Bronchial epithelial cell (primary cell): ENCODE data around the gene ERVH48-1. TPM values are rescaled to one million over a fixed set of nuclear protein-coding genes. Genes with fewer than 3 reads are reported as not detected.
A peak's percentile ranks its signal among the peaks of the same experiment; 100 is the strongest.
"Not testable (repeated sequence)": the region's sequence is repeated elsewhere in the genome, so short reads cannot be mapped to it uniquely, and the experiment has no call there.

Experiments
- DNase-seq: peaks from one replicate; pipeline ENCODE4 v3.0.0-alpha.2; 2010; ENCODE audit warnings: low read depth
- FAIRE-seq: peaks from 2 replicates; lab custom pipeline; 2011; peaks lifted over from hg19 to GRCh38; lab: Jason Lieb, UNC
- H3K27me3 ChIP-seq: 2 replicates; pipeline ENCODE4 v1.5.1; 2011; ENCODE audit warnings: low read length; ENCODE audit not compliant: control insufficient read depth, insufficient read depth
- H3K36me3 ChIP-seq: 2 replicates; pipeline ENCODE4 v1.5.1; 2011; ENCODE audit warnings: low read length; ENCODE audit not compliant: control insufficient read depth, insufficient read depth
- H3K4me3 ChIP-seq: 2 replicates; pipeline ENCODE4 v1.5.1; 2011; ENCODE audit warnings: mild to moderate bottlenecking, low read depth, low read length, control low read depth
- total RNA-seq: library from RNA; depleted of rRNA; stranded (reverse); fragments of >200 nt; gene quantifications from 2 replicates; pipeline ENCODE4 v1.2.1, GENCODE V29; 2014
- TF ChIP-seq, protein P1 (sequence below): IDR thresholded peaks from 2 replicates; pipeline ENCODE4 v1.5.1; 2011; ENCODE audit warnings: mild to moderate bottlenecking, moderate library complexity, low read length, control low read depth, inconsistent platforms; ENCODE audit not compliant: insufficient read depth, severe bottlenecking

Gene ERVH48-1
- total RNA-seq, 1 donor from 2014 or later: not detected

DNA sequence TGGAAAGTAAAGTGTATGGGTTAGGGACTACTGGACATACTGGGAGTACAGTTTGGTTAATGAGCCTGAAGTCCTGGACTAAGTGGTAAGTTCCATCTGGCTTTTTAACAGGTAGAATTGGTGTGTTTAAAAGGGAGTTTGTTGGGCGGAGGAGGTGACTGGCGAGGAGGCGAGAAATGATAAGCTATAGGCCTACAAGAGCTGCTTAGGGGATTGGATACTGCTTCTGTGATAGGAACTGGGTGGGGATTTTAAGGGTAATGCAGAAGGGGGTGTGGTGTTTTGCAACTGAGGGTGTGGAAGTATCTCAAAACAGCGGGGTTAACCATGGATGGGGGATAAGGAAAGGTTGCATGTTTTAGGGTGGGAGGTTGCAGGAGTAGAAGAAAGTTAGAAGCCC is 3.5 kb downstream of the ERVH48-1 start:
- no peak overlapping the region for H3K4me3 ChIP-seq
- no peak for FAIRE-seq
- H3K36me3 ChIP-seq: no peaks in the 10 kb centered on the region
- TF ChIP-seq, protein P1, sequence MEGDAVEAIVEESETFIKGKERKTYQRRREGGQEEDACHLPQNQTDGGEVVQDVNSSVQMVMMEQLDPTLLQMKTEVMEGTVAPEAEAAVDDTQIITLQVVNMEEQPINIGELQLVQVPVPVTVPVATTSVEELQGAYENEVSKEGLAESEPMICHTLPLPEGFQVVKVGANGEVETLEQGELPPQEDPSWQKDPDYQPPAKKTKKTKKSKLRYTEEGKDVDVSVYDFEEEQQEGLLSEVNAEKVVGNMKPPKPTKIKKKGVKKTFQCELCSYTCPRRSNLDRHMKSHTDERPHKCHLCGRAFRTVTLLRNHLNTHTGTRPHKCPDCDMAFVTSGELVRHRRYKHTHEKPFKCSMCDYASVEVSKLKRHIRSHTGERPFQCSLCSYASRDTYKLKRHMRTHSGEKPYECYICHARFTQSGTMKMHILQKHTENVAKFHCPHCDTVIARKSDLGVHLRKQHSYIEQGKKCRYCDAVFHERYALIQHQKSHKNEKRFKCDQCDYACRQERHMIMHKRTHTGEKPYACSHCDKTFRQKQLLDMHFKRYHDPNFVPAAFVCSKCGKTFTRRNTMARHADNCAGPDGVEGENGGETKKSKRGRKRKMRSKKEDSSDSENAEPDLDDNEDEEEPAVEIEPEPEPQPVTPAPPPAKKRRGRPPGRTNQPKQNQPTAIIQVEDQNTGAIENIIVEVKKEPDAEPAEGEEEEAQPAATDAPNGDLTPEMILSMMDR: no peak
- no peaks in the 10 kb centered on the region for H3K27me3 ChIP-seq
- DNase-seq: no peak

DNA sequence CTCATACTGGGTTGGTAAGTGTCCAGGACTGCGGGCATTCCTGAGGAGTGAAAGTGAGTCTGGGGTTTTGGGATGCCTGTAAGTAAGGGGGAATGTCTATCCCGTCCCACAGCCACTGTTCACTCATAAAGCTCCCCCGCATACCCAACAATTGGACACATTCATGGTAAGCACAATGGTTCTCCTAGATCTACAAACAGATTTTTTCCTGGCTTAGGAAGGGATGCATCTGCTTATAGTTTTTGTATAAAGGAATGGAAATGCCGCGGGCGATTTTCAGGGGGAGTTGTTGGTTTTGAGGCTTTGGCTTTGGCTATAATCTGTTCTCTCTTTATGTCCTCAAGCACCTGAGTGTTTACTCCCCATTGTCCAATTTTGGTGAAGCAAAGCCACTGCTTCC is 7.1 kb downstream of the ERVH48-1 start:
- TF ChIP-seq, protein P1: no peak
- no peaks in the 10 kb centered on the region for H3K36me3 ChIP-seq
- no peaks in the 10 kb centered on the region for H3K27me3 ChIP-seq
- no peak for DNase-seq
- no peak for FAIRE-seq
- H3K4me3 ChIP-seq: no peak overlapping the region

DNA sequence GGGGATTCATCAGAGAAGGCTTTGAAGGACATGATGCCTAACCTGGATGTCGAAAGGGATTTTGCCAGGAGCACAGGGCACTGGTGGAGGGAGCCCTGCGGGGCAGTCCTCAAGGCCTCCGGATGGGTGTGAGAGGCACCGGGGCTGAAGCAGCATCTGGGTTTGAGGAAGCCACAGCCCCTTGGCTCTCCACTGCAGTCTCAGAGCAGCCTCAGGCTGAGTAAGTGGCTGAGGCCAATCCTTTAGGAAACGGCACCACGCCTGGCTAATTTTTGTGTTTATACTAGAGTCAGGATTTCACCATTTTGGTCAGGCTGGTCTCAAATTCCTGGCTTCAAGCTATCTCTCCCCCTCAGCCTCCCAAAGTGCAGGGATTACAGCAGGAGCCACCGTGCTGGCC is 12.0 kb downstream of the ERVH48-1 start:
- FAIRE-seq: no peak
- Histone ChIP-seq H3K27me3 (no peaks in the 10 kb centered on the region), H3K36me3 (peaks cover 8% of the 10 kb centered on the region)

DNA sequence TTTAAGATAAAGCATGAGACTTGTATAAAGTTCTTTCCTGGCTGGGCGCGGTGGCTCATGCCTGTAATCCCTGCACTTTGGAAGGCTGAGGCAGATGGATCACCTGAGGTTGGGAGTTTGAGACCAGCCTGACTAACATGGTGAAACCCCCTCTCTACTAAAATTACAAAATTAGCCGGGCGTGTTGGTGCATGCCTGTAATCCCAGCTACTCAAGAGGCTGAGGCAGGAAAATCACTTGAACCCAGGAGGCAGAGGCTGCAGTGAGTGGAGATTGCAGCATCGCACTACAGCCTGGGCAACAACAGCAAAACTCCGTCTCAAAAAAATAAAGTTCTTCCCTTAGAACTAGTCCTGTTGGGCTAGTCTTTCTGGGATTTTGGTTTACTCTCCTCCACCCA is 13.5 kb downstream of the ERVH48-1 start:
- not testable (repeated sequence) for FAIRE-seq, H3K27me3 ChIP-seq, H3K36me3 ChIP-seq, H3K4me3 ChIP-seq
- DNase-seq: peak; percentile 25

More for the DNA sequence above, 12.0 kb downstream of the ERVH48-1 start:
- TF ChIP-seq, protein P1: no peak
- no peak for DNase-seq
- H3K4me3 ChIP-seq: no peak overlapping the region

DNA sequence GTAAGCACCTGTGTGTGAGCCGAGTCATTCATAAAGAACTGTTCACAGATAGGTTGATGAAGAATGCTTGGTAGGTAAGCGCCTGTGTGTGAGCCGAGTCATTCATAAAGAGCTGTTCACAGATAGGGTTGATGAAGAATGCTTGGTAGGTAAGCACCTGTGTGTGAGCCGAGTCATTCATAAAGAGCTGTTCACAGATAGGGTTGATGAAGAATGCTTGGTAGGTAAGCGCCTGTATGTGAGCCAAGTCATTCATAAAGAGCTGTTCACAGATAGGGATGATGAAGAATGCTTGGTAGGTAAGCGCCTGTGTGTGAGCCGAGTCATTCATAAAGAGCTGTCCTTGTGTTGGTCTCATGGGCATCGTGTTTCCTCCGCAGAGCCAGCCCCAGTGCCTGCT is 16.9 kb downstream of the ERVH48-1 start:
- not testable (repeated sequence) for H3K4me3 ChIP-seq, FAIRE-seq, DNase-seq, H3K27me3 ChIP-seq
- peaks cover 20% of the 10 kb centered on the region for H3K36me3 ChIP-seq

DNA sequence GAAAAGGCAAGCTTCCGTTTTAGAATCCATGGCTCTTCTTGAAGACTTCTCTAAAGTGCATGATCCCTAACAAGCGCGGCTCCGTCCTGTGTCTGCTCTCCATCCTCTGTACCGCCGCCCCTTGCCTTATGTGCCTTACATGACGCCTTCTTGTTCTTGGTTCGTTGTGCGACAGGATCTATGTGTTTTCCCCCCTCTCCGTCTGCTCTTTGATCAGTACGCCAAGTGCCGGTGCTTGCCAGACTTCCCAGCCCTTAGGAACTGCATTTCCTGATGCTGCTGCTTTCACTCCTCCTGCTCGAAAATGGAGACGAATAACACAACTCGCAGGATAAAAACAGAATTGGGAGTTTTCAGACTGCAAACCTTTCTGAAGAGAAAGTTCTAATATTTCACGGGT is 19.2 kb downstream of the ERVH48-1 start:
- Histone ChIP-seq H3K4me3 (no peak overlapping the region), H3K36me3 (peaks cover 20% of the 10 kb centered on the region), H3K27me3 (no peaks in the 10 kb centered on the region)
- DNase-seq (no peak), FAIRE-seq (no peak)
- TF ChIP-seq, protein P1: no peak

DNA sequence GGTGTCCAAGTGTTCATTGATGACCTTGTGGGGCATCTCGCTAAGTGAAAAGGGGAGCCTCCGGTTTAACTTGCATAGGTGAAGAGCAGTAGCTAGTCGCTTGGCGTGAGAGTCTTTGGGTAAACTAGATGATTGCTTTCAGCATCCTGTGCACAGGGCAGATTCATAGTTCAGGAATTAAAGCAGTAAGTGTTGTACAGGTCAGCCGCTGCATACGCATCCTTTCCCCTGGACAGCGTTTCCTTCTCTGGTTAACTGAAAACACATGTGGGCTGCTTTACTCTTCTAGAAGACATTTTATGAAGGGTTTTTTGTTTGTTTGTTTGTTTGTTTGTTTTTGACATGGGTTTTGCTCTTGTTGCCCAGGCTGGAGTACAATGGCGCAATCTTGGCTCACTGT is 20.2 kb downstream of the ERVH48-1 start:
- no peaks in the 10 kb centered on the region for H3K27me3 ChIP-seq
- TF ChIP-seq, protein P1: no peak
- H3K36me3 ChIP-seq: peaks cover 18% of the 10 kb centered on the region
- FAIRE-seq: no peak
- no peak overlapping the region for H3K4me3 ChIP-seq
- no peak for DNase-seq
